GM12878 (cell line): Measurements from ENCODE around the gene MIGA2. TPM values are rescaled to one million over a fixed set of nuclear protein-coding genes. Genes with fewer than 3 reads are reported as not detected.

Experiments used
- ATAC-seq: fragments of 200-7000 bp; cut with Tn5 transposase; 3 replicates; pipeline ENCODE4 v1.9.1; 2020; ENCODE audit warnings: mild to moderate bottlenecking, moderate library complexity
- BruUV-seq: library from RNA; stranded (reverse); fragments of 400-500 nt; replicated peaks from 2 replicates; lab custom pipeline; 2021; lab: Mats Ljungman, UMichigan
- CTCF ChIA-PET: fragments of 300-600 bp; sonication (Branson Sonifier 250); formaldehyde crosslinking; extraction: SDS; loops from one replicate; lab custom pipeline; 2021; ENCODE audit warnings: inconsistent platforms; lab: Yijun Ruan, JAX
- POLR2A ChIA-PET: fragments of 350-600 bp; formaldehyde crosslinking; extraction: SDS; loops from one replicate; lab custom pipeline; 2021; ENCODE audit warnings: inconsistent platforms; lab: Charles Lee
- RAD21 ChIA-PET: fragments of 300-600 bp; sonication (Branson Sonifier 250); formaldehyde crosslinking; loops from one replicate; lab custom pipeline; 2023; ENCODE audit warnings: antibody characterized with exemption; ENCODE audit not compliant: unreplicated experiment; lab: Charles Lee
- SMC1A ChIA-PET: fragments of 300-600 bp; sonication (Branson Sonifier 250); formaldehyde crosslinking; loops from one replicate; lab custom pipeline; 2023; ENCODE audit not compliant: unreplicated experiment, uncharacterized antibody; lab: Charles Lee
- DNase-seq: peaks from one replicate; pipeline ENCODE4 v3.0.0-alpha.2; 2011; ENCODE audit warnings: low read depth, low spot score
- FAIRE-seq: peaks from 3 replicates; lab custom pipeline; 2011; peaks lifted over from hg19 to GRCh38; lab: Jason Lieb, UNC
- H2AFZ ChIP-seq: 2 replicates; pipeline ENCODE4 v1.6.0; 2011; ENCODE audit warnings: low read depth, low read length, control low read depth; ENCODE audit not compliant: control insufficient read depth
- H3K27ac ChIP-seq: 2 replicates; pipeline ENCODE4 v1.5.1; 2011; ENCODE audit warnings: control low read depth; ENCODE audit not compliant: control insufficient read depth, insufficient read depth
- H3K27me3 ChIP-seq, 2 experiments: replicated peaks in 1 of 2; 2 replicates each; pipeline versions ENCODE4 v1.6.0 to v1.6.1; 2011; ENCODE audit warnings: low read length in 1 of 2; ENCODE audit not compliant: control insufficient read depth in 2 of 2, insufficient read depth in 2 of 2
- H3K36me3 ChIP-seq, 2 experiments: 2 replicates each; pipeline ENCODE4 v1.5.1; 2011; ENCODE audit warnings: low read length in 1 of 2; ENCODE audit not compliant: control insufficient read depth in 2 of 2, insufficient read depth in 2 of 2
- H3K4me1 ChIP-seq: 2 replicates; pipeline ENCODE4 v1.6.1; 2011; ENCODE audit warnings: mild to moderate bottlenecking, low read length, moderate library complexity, mixed read lengths; ENCODE audit not compliant: control insufficient read depth, insufficient read depth
- H3K4me2 ChIP-seq: 2 replicates; pipeline ENCODE4 v1.6.0; 2011; ENCODE audit warnings: control low read depth; ENCODE audit not compliant: control insufficient read depth, insufficient read depth
- H3K4me3 ChIP-seq: fragments of 200-600 bp; sonication (generic); 2 replicates; pipeline ENCODE4 v1.5.1; 2016
- H3K79me2 ChIP-seq: 2 replicates; pipeline ENCODE4 v1.6.0; 2011; ENCODE audit warnings: low read length; ENCODE audit not compliant: control insufficient read depth, insufficient read depth
- H3K9ac ChIP-seq: 2 replicates; pipeline ENCODE4 v1.8.0; 2011; ENCODE audit warnings: low read length, control low read depth, mixed read lengths; ENCODE audit not compliant: control insufficient read depth, insufficient read depth
- H3K9me3 ChIP-seq: replicated peaks from 3 replicates; pipeline ENCODE4 v1.5.1; 2011; ENCODE audit warnings: mild to moderate bottlenecking, low read length; ENCODE audit not compliant: control insufficient read depth, insufficient read depth
- H4K20me1 ChIP-seq: 2 replicates; pipeline ENCODE4 v1.6.0; 2011; ENCODE audit not compliant: control insufficient read depth, insufficient read depth
- BCLAF1 ChIP-seq: fragments of 450-650 bp; IDR thresholded peaks from 2 replicates; pipeline ENCODE4 v1.6.1; 2017; ENCODE audit warnings: antibody characterized with exemption, mild to moderate bottlenecking, moderate library complexity
- E2F8 ChIP-seq: fragments of 450-650 bp; IDR thresholded peaks from 2 replicates; pipeline ENCODE4 v1.6.1; 2018; ENCODE audit warnings: mild to moderate bottlenecking, low read depth, moderate library complexity; ENCODE audit not compliant: partially characterized antibody
- MTA3 ChIP-seq: IDR thresholded peaks from 2 replicates; pipeline ENCODE4 v1.6.1; 2012; ENCODE audit warnings: low read length, inconsistent platforms, borderline replicate concordance
- ZBED1 ChIP-seq: IDR thresholded peaks from 2 replicates; pipeline ENCODE4 v1.6.1; 2016; ENCODE audit warnings: borderline replicate concordance
- ZBTB4 ChIP-seq: fragments of 450-650 bp; formaldehyde crosslinking; IDR thresholded peaks from 2 replicates; pipeline ENCODE4 v1.4.0; 2022; ENCODE audit warnings: mild to moderate bottlenecking, moderate library complexity
- WGBS: methylation state at CpG from one replicate; pipeline ENCODE4 v1.1.6; 2016; ENCODE audit warnings: low lambda C conversion rate; ENCODE audit not compliant: insufficient replicate concordance, insufficient coverage; ENCODE audit errors: missing lambda C conversion rate; 5-methylcytosine and 5-hydroxymethylcytosine counted together
- in situ Hi-C: fragments of 300-500 bp; cut with MboI; formaldehyde crosslinking; loops from 9 replicates; pipeline ENCODE4 v1.14.3; 2018; ENCODE audit warnings: mixed read lengths
- intact Hi-C: fragments of 100-400 bp; cut with micrococcal nuclease; formaldehyde crosslinking; loops from one replicate; pipeline ENCODE4 v1.14.2; 2022; ENCODE audit not compliant: unreplicated experiment
- polyA plus RNA-seq, 11 experiments: library from polyadenylated mRNA; depleted of rRNA in 4 of 11; unstranded in 6 of 11; stranded (reverse) in 5 of 11; fragments of >200 nt; fragmentation: Nextera tagmentation in 4 of 11; fragmentation: Illumina TruSeq in 1 of 11; extraction: Ambion mirVana in 4 of 11; extraction: Trizol in 1 of 11; gene quantifications; 1 replicate in 1 of 11; 2 replicates in 10 of 11; pipeline versions ENCODE4 v1.2.1 to v1.2.3, GENCODE V29; 2011 to 2016; ENCODE audit warnings: inconsistent platforms in 2 of 11, missing spikeins in 2 of 11, low read depth in 1 of 11
- total RNA-seq, 4 experiments: library from RNA; depleted of rRNA in 3 of 4; stranded (reverse); fragments of >200 nt in 3 of 4; fragmentation: Illumina TruSeq in 1 of 4; extraction: Trizol in 1 of 4; gene quantifications; 2 replicates each; pipeline versions ENCODE4 v1.2.1 to v1.2.3, GENCODE V29; 2013 to 2021

The MIGA2 gene
- total and polyA plus RNA-seq, 10 of the 15 experiments (the other 5 are each of a cell fraction or from before 2014, with no cell fraction given), result 0.14 to 31.0 (median 12.7) TPM

- no peak for TF ChIP-seq BCLAF1
- TF ChIP-seq, all 136 proteins: peak for 0
Measured at GRCh38 chr9:129077236-129077635, 40.8 kb downstream of the MIGA2 start (continued).

- CTCF ChIA-PET, result no interaction called here
- FAIRE-seq, result no peak
Measured at GRCh38 chr9:129078691-129079503, 42.5 kb downstream of the MIGA2 start.

More at GRCh38 chr9:129078691-129079503, 42.5 kb downstream of the MIGA2 start:
- Histone ChIP-seq H3K4me3 (no peak overlapping the region), H3K4me2 (no peak overlapping the region), H3K4me1 (peaks cover 12% of the 10 kb centered on the region), H3K36me3 (no peaks in the 10 kb centered on the region; a peak in 1 of 4 replicates), H3K79me2 (peaks cover 17% of the 10 kb centered on the region), H3K27me3 (no peaks in the 10 kb centered on the region), H3K9me3 (no peaks in the 10 kb centered on the region), H2AFZ (no peak overlapping the region), H3K9ac (no peak overlapping the region), H4K20me1 (no peaks in the 10 kb centered on the region), H3K27ac (no peak overlapping the region)
- SMC1A ChIA-PET, result no interaction called here
- BruUV-seq, result no TSS peak
- DNase-seq (no peak), ATAC-seq (no peak)
- POLR2A ChIA-PET, result no interaction called here
- in situ Hi-C loops (no loop called here), intact Hi-C loops (no loop called here)
- 72% methylated on average over 18 of the region's 18 CpGs for WGBS
- no peak for TF ChIP-seq E2F8
- no peak for TF ChIP-seq ZBED1
- TF ChIP-seq ZBTB4 (CRISPR knock-in tag), result no peak
- no peak for TF ChIP-seq MTA3
- RAD21 ChIA-PET, result no interaction called here
